Naive thymus-derived CD4-positive, alpha-beta T cell (primary cell): Measurements from ENCODE around the gene NKX3-2. TPM values are rescaled to one million over a fixed set of nuclear protein-coding genes. Genes with fewer than 3 reads are reported as not detected.

Source experiments
- ATAC-seq: fragments of 150-1000 bp; cut with Tn5 transposase; 2 replicates; pipeline ENCODE4 v1.10.0; 2021; ENCODE audit warnings: mild to moderate bottlenecking, moderate library complexity
- CTCF ChIA-PET: fragments of 350-600 bp; sonication (Branson Sonifier 250); formaldehyde crosslinking; loops from one replicate; lab custom pipeline; 2021; ENCODE audit warnings: antibody characterized with exemption; lab: Charles Lee
- POLR2A ChIA-PET: fragments of 350-600 bp; sonication (Branson Sonifier 250); formaldehyde crosslinking; loops from one replicate; lab custom pipeline; 2021; ENCODE audit warnings: antibody characterized with exemption, inconsistent platforms; lab: Charles Lee
- DNase-seq, 9 donors: peaks; one replicate each; pipeline versions ENCODE4 v3.0.0 to v3.0.0-alpha.2; 2020 to 2022; ENCODE audit warnings: mixed read lengths in 1 of 9
- H3K27ac ChIP-seq: one replicate; pipeline ENCODE4 v1.7.0; 2013; ENCODE audit warnings: mild to moderate bottlenecking, low read depth, low read length, moderate library complexity
- H3K27me3 ChIP-seq, 2 donors: one replicate each; pipeline ENCODE4 v1.7.0; 2013; ENCODE audit warnings: low read length in 2 of 2, mild to moderate bottlenecking in 2 of 2, moderate library complexity in 2 of 2; ENCODE audit not compliant: control insufficient read depth in 2 of 2, insufficient read depth in 2 of 2
- H3K36me3 ChIP-seq, 3 experiments: 1 replicate in 2 of 3; 2 replicates in 1 of 3; pipeline ENCODE4 v1.7.0; 2013; ENCODE audit warnings: low read length in 3 of 3, mild to moderate bottlenecking in 3 of 3, moderate library complexity in 1 of 3; ENCODE audit not compliant: insufficient read depth in 3 of 3, control insufficient read depth in 2 of 3
- H3K4me1 ChIP-seq, 2 donors: one replicate each; pipeline ENCODE4 v1.7.0; 2013; ENCODE audit warnings: low read length in 2 of 2, mild to moderate bottlenecking in 2 of 2, moderate library complexity in 1 of 2; ENCODE audit not compliant: control insufficient read depth in 2 of 2, insufficient read depth in 2 of 2
- H3K4me3 ChIP-seq: 2 replicates; pipeline ENCODE4 v1.7.0; 2013; ENCODE audit warnings: mild to moderate bottlenecking, low read length
- H3K9me3 ChIP-seq, 3 experiments: 1 replicate in 2 of 3; 2 replicates in 1 of 3; pipeline ENCODE4 v1.7.0; 2013; ENCODE audit warnings: low read length in 3 of 3; ENCODE audit not compliant: control insufficient read depth in 2 of 3
- H3K27ac Mint-ChIP-seq, 9 donors: one replicate each; pipeline ENCODE4 v1.8.0; 2020 to 2022; ENCODE audit warnings: mixed read lengths in 9 of 9, mild to moderate bottlenecking in 8 of 9, moderate library complexity in 5 of 9, inconsistent platforms in 2 of 9
- H3K27me3 Mint-ChIP-seq, 5 donors: one replicate each; pipeline ENCODE4 v1.8.0; 2021 to 2022; ENCODE audit warnings: mixed read lengths in 5 of 5, mild to moderate bottlenecking in 1 of 5
- H3K36me3 Mint-ChIP-seq, 5 donors: one replicate each; pipeline ENCODE4 v1.8.0; 2020 to 2022; ENCODE audit warnings: mixed read lengths in 5 of 5, mild to moderate bottlenecking in 3 of 5, inconsistent platforms in 1 of 5
- H3K4me1 Mint-ChIP-seq, 7 donors: one replicate each; pipeline ENCODE4 v1.8.0; 2020 to 2022; ENCODE audit warnings: mixed read lengths in 7 of 7, mild to moderate bottlenecking in 3 of 7, inconsistent platforms in 1 of 7
- H3K4me3 Mint-ChIP-seq, 10 donors: one replicate each; pipeline ENCODE4 v1.8.0; 2020 to 2022; ENCODE audit warnings: mild to moderate bottlenecking in 10 of 10, mixed read lengths in 10 of 10, moderate library complexity in 6 of 10, inconsistent platforms in 2 of 10
- H3K9me3 Mint-ChIP-seq, 11 donors: one replicate each; pipeline ENCODE4 v1.8.0; 2020 to 2022; ENCODE audit warnings: mixed read lengths in 11 of 11, mild to moderate bottlenecking in 4 of 11, inconsistent platforms in 1 of 11, moderate library complexity in 1 of 11
- intact Hi-C, 2 donors: fragments of 100-400 bp; cut with micrococcal nuclease; formaldehyde crosslinking; loops; one replicate each; pipeline ENCODE4 v1.15.1; 2023
- polyA plus RNA-seq, 2 donors: library from polyadenylated mRNA; unstranded; fragments of 300-500 nt; fragmentation: Illumina TruSeq; gene quantifications; one replicate each; pipeline ENCODE4 v1.2.3, GENCODE V29; 2021
- total RNA-seq, 6 experiments: library from RNA in 5 of 6; stranded (reverse) in 5 of 6; gene quantifications; 1 replicate in 5 of 6; 2 replicates in 1 of 6; pipeline ENCODE4 v1.2.3 and lab custom pipeline; 2021 to 2026

NKX3-2 gene
- total and polyA plus RNA-seq, 7 experiments from 2014 or later: not detected

GRCh38 chr4:13498469-13498868 lies 45.8 kb downstream of the NKX3-2 start:
- Mint-ChIP-seq H3K4me1 (no peaks in the 10 kb centered on the region), H3K27me3 (peaks cover 34 to 54% (median 51%) of the 10 kb centered on the region in 5 donors), H3K27ac (no peak overlapping the region), H3K4me3 (no peak overlapping the region), H3K36me3 (no peaks in the 10 kb centered on the region), H3K9me3 (peaks cover 0 to 7% (median 0%) of the 10 kb centered on the region in 11 donors)
- intact Hi-C loops: no loop called here
- Histone ChIP-seq H3K4me3 (no peak overlapping the region), H3K36me3 (no peaks in the 10 kb centered on the region), H3K27ac (no peak overlapping the region), H3K9me3 (no peaks in the 10 kb centered on the region), H3K27me3 (peaks cover 5 to 11% of the 10 kb centered on the region in 2 donors), H3K4me1 (no peaks in the 10 kb centered on the region)
- CTCF ChIA-PET: no interaction called here
- DNase-seq (no peak), ATAC-seq (no peak)
- POLR2A ChIA-PET: no interaction called here

DNA sequence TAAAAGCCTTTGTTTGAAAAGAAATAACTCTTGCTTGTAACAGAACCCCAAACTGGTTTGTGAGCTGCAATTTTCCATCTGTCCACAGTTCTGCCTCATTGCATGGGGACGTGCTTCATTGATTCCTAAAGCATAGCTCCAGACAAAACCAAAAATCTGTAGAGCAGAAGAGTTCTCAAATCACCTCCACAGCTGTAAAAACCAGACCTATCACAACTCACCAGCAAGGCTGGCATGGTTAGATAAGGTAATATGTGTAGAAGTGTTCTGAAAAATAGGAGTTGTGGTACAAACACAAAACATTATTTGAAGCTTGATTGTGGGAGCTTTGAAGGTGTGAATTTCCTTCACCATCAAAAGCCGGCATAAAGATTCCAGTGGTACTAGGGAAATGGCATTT lies 47.7 kb downstream of the NKX3-2 start:
- Histone ChIP-seq H3K4me3 (no peak overlapping the region), H3K27ac (no peak overlapping the region), H3K36me3 (no peaks in the 10 kb centered on the region), H3K9me3 (no peaks in the 10 kb centered on the region), H3K4me1 (no peaks in the 10 kb centered on the region), H3K27me3 (peaks cover 5 to 6% of the 10 kb centered on the region in 2 donors)
- Mint-ChIP-seq H3K4me3 (no peak overlapping the region), H3K27ac (no peak overlapping the region), H3K4me1 (no peaks in the 10 kb centered on the region), H3K9me3 (peaks cover 0 to 7% (median 0%) of the 10 kb centered on the region in 11 donors), H3K36me3 (no peaks in the 10 kb centered on the region), H3K27me3 (peaks cover 29 to 55% (median 47%) of the 10 kb centered on the region in 5 donors)
- intact Hi-C loops: no loop called here
- ATAC-seq (no peak), DNase-seq (no peak)
- POLR2A ChIA-PET: interaction anchor here (0.5 to 0.8 kb wide), 2 partner anchors 11 to 13 kb away, joined by 3 read pairs; no protein-coding TSS in a partner anchor
- CTCF ChIA-PET: no interaction called here

DNA sequence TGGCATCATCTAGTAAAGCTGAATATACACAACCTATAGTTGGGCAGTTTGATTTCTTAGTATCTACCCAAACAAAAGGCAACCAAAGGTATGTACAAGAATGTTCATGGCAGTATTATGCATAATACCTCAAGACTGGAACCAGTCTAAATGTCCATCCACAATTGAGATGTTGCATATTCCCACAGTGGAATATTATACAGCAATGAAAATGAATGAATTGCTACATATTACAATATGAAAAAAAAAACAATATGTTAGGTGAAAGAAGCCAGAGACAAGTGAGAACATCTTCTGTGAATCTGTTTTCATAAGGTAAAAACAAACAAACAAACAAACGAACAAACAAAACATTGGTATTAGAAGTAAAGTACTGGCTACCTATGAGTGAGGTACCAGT lies 48.6 kb downstream of the NKX3-2 start:
- H3K27me3 ChIP-seq: peaks cover 5 to 6% of the 10 kb centered on the region in 2 donors

GRCh38 chr4:13493793-13494192 lies 50.5 kb downstream of the NKX3-2 start:
- intact Hi-C loops: no loop called here
- no peak overlapping the region for H3K27ac ChIP-seq
- CTCF ChIA-PET: no interaction called here

More for the DNA sequence above, 48.6 kb downstream of the NKX3-2 start:
- H3K27ac Mint-ChIP-seq: no peak overlapping the region
- Histone ChIP-seq H3K27ac (no peak overlapping the region), H3K36me3 (no peaks in the 10 kb centered on the region), H3K4me1 (no peaks in the 10 kb centered on the region), H3K9me3 (no peaks in the 10 kb centered on the region), H3K4me3 (no peak overlapping the region)
- no peak overlapping the region for H3K4me3 Mint-ChIP-seq
- peaks cover 0 to 7% (median 0%) of the 10 kb centered on the region in 11 donors for H3K9me3 Mint-ChIP-seq
- peaks cover 23 to 54% (median 47%) of the 10 kb centered on the region in 5 donors for H3K27me3 Mint-ChIP-seq
- no peaks in the 10 kb centered on the region for H3K4me1 Mint-ChIP-seq
- ATAC-seq: no peak
- DNase-seq: no peak
- no peaks in the 10 kb centered on the region for H3K36me3 Mint-ChIP-seq
- CTCF ChIA-PET: no interaction called here
- intact Hi-C loops: no loop called here
- POLR2A ChIA-PET: interaction anchor here (0.8 kb wide), 1 partner anchor 12 kb away, joined by 3 read pairs; no protein-coding TSS in a partner anchor

DNA sequence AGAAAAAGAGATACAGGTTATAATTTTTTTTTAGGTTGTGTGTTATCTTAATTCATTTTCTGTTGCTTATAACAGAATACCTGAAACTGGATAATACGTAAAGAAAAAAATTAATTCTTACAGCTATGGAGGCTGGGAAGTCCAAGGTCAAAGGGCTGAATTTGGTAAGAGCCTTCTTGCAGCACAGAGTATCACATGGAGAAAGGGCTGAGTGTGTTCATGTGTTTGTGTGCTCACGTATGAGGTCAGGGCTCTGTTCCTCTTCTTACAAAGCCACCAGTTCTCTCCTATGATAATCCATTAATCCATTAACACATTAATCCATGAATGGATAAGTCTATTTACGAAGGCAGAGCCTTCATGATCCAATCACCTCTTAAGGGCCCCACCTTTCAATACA lies 51.6 kb downstream of the NKX3-2 start:
- Histone ChIP-seq H3K27me3 (peaks cover 5 to 6% of the 10 kb centered on the region in 2 donors), H3K9me3 (no peaks in the 10 kb centered on the region), H3K4me1 (no peaks in the 10 kb centered on the region), H3K36me3 (no peaks in the 10 kb centered on the region), H3K27ac (no peak overlapping the region), H3K4me3 (no peak overlapping the region)
- H3K27me3 Mint-ChIP-seq: peaks cover 14 to 58% (median 56%) of the 10 kb centered on the region in 5 donors
- CTCF ChIA-PET: interaction anchor here (0.6 kb wide), 1 partner anchor 67 kb away, joined by 3 read pairs; no protein-coding TSS in a partner anchor
- H3K9me3 Mint-ChIP-seq: peaks cover 0 to 7% (median 2%) of the 10 kb centered on the region in 11 donors
- DNase-seq (no peak), ATAC-seq (no peak)
- H3K27ac Mint-ChIP-seq: no peak overlapping the region
- no peaks in the 10 kb centered on the region for H3K4me1 Mint-ChIP-seq
- POLR2A ChIA-PET: no interaction called here
- no peaks in the 10 kb centered on the region for H3K36me3 Mint-ChIP-seq
- intact Hi-C loops: no loop called here
- H3K4me3 Mint-ChIP-seq: no peak overlapping the region

More at GRCh38 chr4:13493793-13494192, 50.5 kb downstream of the NKX3-2 start:
- H3K27ac Mint-ChIP-seq: no peak overlapping the region
- no peaks in the 10 kb centered on the region for H3K36me3 ChIP-seq
- no peaks in the 10 kb centered on the region for H3K36me3 Mint-ChIP-seq
- POLR2A ChIA-PET: interaction anchor here (0.6 to 0.9 kb wide), 2 partner anchors 9 to 12 kb away, joined by 3 to 4 read pairs; no protein-coding TSS in a partner anchor
- H3K4me3 Mint-ChIP-seq: no peak overlapping the region
- H3K27me3 ChIP-seq: peaks cover 5 to 6% of the 10 kb centered on the region in 2 donors
- H3K9me3 Mint-ChIP-seq: peaks cover 0 to 7% (median 0%) of the 10 kb centered on the region in 11 donors
- H3K9me3 ChIP-seq: no peaks in the 10 kb centered on the region
- ATAC-seq: no peak
- H3K4me3 ChIP-seq: no peak overlapping the region
- H3K4me1 ChIP-seq: no peaks in the 10 kb centered on the region
- no peak for DNase-seq
- H3K27me3 Mint-ChIP-seq: peaks cover 16 to 59% (median 52%) of the 10 kb centered on the region in 5 donors
- no peaks in the 10 kb centered on the region for H3K4me1 Mint-ChIP-seq

Other genes starting within 250 kb of the NKX3-2 start
- 10 to 100 TPM in 3 of 5 experiments, 1 to 10 TPM in 2; 8.0 to 16.1 (median 14.0) TPM for gene RAB28, start 60.2 kb downstream of the NKX3-2 start, total RNA-seq
- 10 to 100 TPM; 11.0 to 14.8 TPM for gene RAB28, start 60.2 kb downstream of the NKX3-2 start, polyA plus RNA-seq
- gene BOD1L1, start 83.2 kb upstream of the NKX3-2 start, total RNA-seq: 10 to 100 TPM; 44.5 to 76.7 (median 54.2) TPM
- gene BOD1L1, start 83.2 kb upstream of the NKX3-2 start, polyA plus RNA-seq: 1 to 10 TPM; 3.1 to 6.8 TPM